Fibroblast of skin of left biceps (primary cell): ENCODE data around the gene PRAMEF20.

ENCODE experiments used
- DNase-seq, 2 experiments: peaks; one replicate each; pipeline ENCODE4 v3.0.0-alpha.2; 2013; ENCODE audit warnings: low read depth in 2 of 2

The PRAMEF20 gene

GRCh38 chr1:13462682-13463081, 52.4 kb downstream of the PRAMEF20 start:
- DNase-seq: no peak

- no peak for DNase-seq
Measured at GRCh38 chr1:13465515-13465914, 55.3 kb downstream of the PRAMEF20 start.

- no peak for DNase-seq
Measured at GRCh38 chr1:13469343-13469742, 59.1 kb downstream of the PRAMEF20 start.
